HG02840 (cell line): Measurements from ENCODE around the gene YWHAH.

ENCODE experiments used
- ATAC-seq: cut with Tn5 transposase; IDR thresholded peaks from one replicate; pipeline ENCODE4 v1.9.1; 2021; ENCODE audit warnings: mild to moderate bottlenecking, moderate library complexity, moderate number of reproducible peaks; ENCODE audit not compliant: unreplicated experiment, low FRiP score

YWHAH gene

GRCh38 chr22:31943978-31944699, at the start of gene YWHAH:
Gene YWHAH (plus strand): TSS chr22:31944535. CDS start chr22:31944734, 199 bp downstream.
- peak; percentile 58 for ATAC-seq

- no peak for ATAC-seq
Measured at GRCh38 chr22:31895411-31896123, 48.8 kb upstream of the YWHAH start.

- ATAC-seq = no peak
Measured at GRCh38 chr22:31896472-31896871, 47.9 kb upstream of the YWHAH start.

- no peak for ATAC-seq
Measured at GRCh38 chr22:31897842-31898805, 46.2 kb upstream of the YWHAH start.

- no peak for ATAC-seq
Measured at GRCh38 chr22:31898926-31899325, 45.4 kb upstream of the YWHAH start.

GRCh38 chr22:31899669-31900068, 44.7 kb upstream of the YWHAH start:
- no peak for ATAC-seq

GRCh38 chr22:31901388-31902137, 42.8 kb upstream of the YWHAH start:
- no peak for ATAC-seq

GRCh38 chr22:31904651-31905050, 39.7 kb upstream of the YWHAH start:
- no peak for ATAC-seq

GRCh38 chr22:31905356-31905755, 39.0 kb upstream of the YWHAH start:
- no peak for ATAC-seq

- no peak for ATAC-seq
Measured at GRCh38 chr22:31906086-31906485, 38.2 kb upstream of the YWHAH start.

GRCh38 chr22:31906569-31906968, 37.8 kb upstream of the YWHAH start:
- no peak for ATAC-seq

GRCh38 chr22:31909977-31910376, 34.4 kb upstream of the YWHAH start:
- no peak for ATAC-seq

- ATAC-seq = no peak
Measured at GRCh38 chr22:31911565-31912406, 32.5 kb upstream of the YWHAH start.

GRCh38 chr22:31912407-31912743, 32.0 kb upstream of the YWHAH start:
- no peak for ATAC-seq

GRCh38 chr22:31915586-31915985, 28.7 kb upstream of the YWHAH start:
- no peak for ATAC-seq

GRCh38 chr22:31917227-31917921, 27.0 kb upstream of the YWHAH start:
- no peak for ATAC-seq

- no peak for ATAC-seq
Measured at GRCh38 chr22:31919730-31920129, 24.6 kb upstream of the YWHAH start.

- no peak for ATAC-seq
Measured at GRCh38 chr22:31920306-31920705, 24.0 kb upstream of the YWHAH start.

GRCh38 chr22:31921106-31921505, 23.2 kb upstream of the YWHAH start:
- no peak for ATAC-seq
